Hepatocyte (in vitro differentiated cells): Measurements from ENCODE around the gene TEAD1.

Experiments used
- EZH2 ChIP-seq: fragments of 200-600 bp; sonication (generic); IDR thresholded peaks from 2 replicates; pipeline ENCODE4 v1.6.1; 2016; ENCODE audit warnings: antibody characterized with exemption, mild to moderate bottlenecking, borderline replicate concordance
- TF ChIP-seq, protein P1 (sequence below): fragments of 200-600 bp; sonication (generic); IDR thresholded peaks from 2 replicates; pipeline ENCODE4 v1.5.1; 2016; ENCODE audit warnings: antibody characterized with exemption, mild to moderate bottlenecking; ENCODE audit not compliant: poor library complexity

DNA sequence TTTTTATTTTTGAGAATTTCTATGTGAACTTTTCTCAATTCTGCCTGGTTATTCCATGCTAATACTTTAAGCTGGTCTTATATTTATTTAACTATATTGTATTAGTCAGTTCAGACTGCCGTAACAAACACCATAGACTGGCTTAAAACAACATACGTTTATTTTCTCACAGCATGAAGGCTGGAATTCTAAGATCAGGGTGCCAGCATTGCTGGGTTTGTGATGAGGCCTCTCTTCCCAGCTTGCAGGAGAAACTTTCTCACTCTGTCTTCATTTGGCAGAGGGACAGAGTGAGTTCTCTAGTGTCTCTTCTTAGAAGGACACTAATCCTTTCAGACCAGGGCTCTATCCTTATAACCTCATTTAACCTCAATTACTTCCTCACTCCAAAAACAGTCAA, 16.2 kb upstream of the TEAD1 start:
- TF ChIP-seq, protein P1, sequence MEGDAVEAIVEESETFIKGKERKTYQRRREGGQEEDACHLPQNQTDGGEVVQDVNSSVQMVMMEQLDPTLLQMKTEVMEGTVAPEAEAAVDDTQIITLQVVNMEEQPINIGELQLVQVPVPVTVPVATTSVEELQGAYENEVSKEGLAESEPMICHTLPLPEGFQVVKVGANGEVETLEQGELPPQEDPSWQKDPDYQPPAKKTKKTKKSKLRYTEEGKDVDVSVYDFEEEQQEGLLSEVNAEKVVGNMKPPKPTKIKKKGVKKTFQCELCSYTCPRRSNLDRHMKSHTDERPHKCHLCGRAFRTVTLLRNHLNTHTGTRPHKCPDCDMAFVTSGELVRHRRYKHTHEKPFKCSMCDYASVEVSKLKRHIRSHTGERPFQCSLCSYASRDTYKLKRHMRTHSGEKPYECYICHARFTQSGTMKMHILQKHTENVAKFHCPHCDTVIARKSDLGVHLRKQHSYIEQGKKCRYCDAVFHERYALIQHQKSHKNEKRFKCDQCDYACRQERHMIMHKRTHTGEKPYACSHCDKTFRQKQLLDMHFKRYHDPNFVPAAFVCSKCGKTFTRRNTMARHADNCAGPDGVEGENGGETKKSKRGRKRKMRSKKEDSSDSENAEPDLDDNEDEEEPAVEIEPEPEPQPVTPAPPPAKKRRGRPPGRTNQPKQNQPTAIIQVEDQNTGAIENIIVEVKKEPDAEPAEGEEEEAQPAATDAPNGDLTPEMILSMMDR, result no peak
- TF ChIP-seq EZH2, result no peak
